ENCODE results near the gene SIPA1L3.
"Not testable (repeated sequence)": the region's sequence is repeated elsewhere in the genome, so short reads cannot be mapped to it uniquely, and the experiment has no call there.

SIPA1L3 gene

GRCh38 chr19:37906869-37907734, at the start of gene SIPA1L3:
TSS of gene SIPA1L3 (plus strand) at chr19:37907208. CDS start at chr19:38081566, 174,358 bp downstream.
- DNase-seq, result peak; percentile 90

GRCh38 chr19:37864501-37864900, 42.5 kb upstream of the SIPA1L3 start:
- DNase-seq, result no peak

GRCh38 chr19:37865930-37866329, 41.1 kb upstream of the SIPA1L3 start:
- not testable (repeated sequence) for DNase-seq

GRCh38 chr19:37867831-37868230, 39.2 kb upstream of the SIPA1L3 start:
- DNase-seq, result no peak

- DNase-seq, result no peak
Measured at GRCh38 chr19:37869766-37870340, 37.2 kb upstream of the SIPA1L3 start.

- no peak for DNase-seq
Measured at GRCh38 chr19:37872383-37872782, 34.6 kb upstream of the SIPA1L3 start.

GRCh38 chr19:37874784-37875183, 32.2 kb upstream of the SIPA1L3 start:
- no peak for DNase-seq

- DNase-seq, result no peak
Measured at GRCh38 chr19:37876032-37876431, 31.0 kb upstream of the SIPA1L3 start.

- DNase-seq, result no peak
Measured at GRCh38 chr19:37877147-37877546, 29.9 kb upstream of the SIPA1L3 start.

GRCh38 chr19:37885392-37885791, 21.6 kb upstream of the SIPA1L3 start:
- no peak for DNase-seq

- DNase-seq, result no peak
Measured at GRCh38 chr19:37886571-37886970, 20.4 kb upstream of the SIPA1L3 start.

GRCh38 chr19:37893845-37894575, 13.0 kb upstream of the SIPA1L3 start:
- DNase-seq, result no peak

- no peak for DNase-seq
Measured at GRCh38 chr19:37896180-37896579, 10.8 kb upstream of the SIPA1L3 start.

- DNase-seq, result no peak
Measured at GRCh38 chr19:37899453-37899852, 7.6 kb upstream of the SIPA1L3 start.

GRCh38 chr19:37899966-37900365, 7.0 kb upstream of the SIPA1L3 start:
- DNase-seq, result no peak

- DNase-seq, result peak; percentile 72
Measured at GRCh38 chr19:37902668-37903067, 4.3 kb upstream of the SIPA1L3 start.

- no peak for DNase-seq
Measured at GRCh38 chr19:37903096-37903495, 3.9 kb upstream of the SIPA1L3 start.

- peak; percentile 40 for DNase-seq
Measured at GRCh38 chr19:37905946-37906868, 801 bp upstream of the SIPA1L3 start, which contains the start of gene WDR87. TSS of gene WDR87 (minus strand) at chr19:37906594. CDS start at chr19:37898239, 8,355 bp downstream.

GRCh38 chr19:37907735-37908455, 887 bp downstream of the SIPA1L3 start:
- no peak for DNase-seq

GRCh38 chr19:37909661-37910199, 2.7 kb downstream of the SIPA1L3 start:
- no peak for DNase-seq

- DNase-seq, result no peak
Measured at GRCh38 chr19:37914908-37915307, 7.9 kb downstream of the SIPA1L3 start.

Data from CD4-positive, alpha-beta T cell treated with Interleukin-4 for 4 hours (primary cell).